Stimulated activated CD8-positive, alpha-beta memory T cell treated with anti-CD3 and anti-CD28 coated beads, Interleukin-12 subunit alpha, Interleukin-12 subunit beta, amount 100 ng/mL, for 24 hours (primary cell): ENCODE results near the gene ILK.

Experiments
- DNase-seq: peaks from one replicate; pipeline ENCODE4 v3.0.0-alpha.2; 2020; ENCODE audit errors: extremely low read depth

ILK gene

DNA sequence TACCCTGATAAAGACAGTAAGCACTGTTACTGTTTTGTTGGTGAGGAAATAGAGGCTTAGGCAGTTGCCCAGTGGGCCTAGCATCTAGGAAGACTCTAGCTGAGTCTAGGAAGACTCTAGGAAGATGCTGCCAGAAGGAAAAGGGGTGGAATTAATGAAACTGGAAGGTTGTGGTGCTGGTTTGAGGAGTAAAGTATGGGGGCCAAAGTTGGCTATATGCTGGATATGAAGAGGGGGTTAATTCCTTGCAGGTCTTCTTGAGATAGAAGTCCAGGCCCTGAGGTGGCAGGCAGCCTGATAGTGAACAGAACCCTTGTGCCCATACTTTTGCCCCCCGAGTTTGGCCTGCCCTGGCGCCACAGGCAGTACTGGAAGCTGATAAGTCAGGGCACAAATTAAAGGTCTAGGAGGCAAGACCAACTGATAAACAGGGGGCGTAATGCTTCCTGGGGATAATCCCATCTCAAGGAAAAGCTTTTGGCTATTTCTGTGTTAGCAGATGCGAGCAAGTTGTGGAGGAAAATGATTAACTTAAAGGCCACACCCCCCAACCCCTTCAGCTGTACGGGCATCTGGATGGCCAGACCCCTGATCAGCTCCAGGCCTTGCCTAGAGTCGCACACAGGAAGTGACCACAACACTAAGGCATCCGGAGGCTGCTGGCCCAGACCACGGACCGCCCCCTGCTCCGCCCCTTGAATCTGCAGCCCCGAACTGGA lies 3.1 kb downstream of the ILK start:
- DNase-seq: no peak

DNA sequence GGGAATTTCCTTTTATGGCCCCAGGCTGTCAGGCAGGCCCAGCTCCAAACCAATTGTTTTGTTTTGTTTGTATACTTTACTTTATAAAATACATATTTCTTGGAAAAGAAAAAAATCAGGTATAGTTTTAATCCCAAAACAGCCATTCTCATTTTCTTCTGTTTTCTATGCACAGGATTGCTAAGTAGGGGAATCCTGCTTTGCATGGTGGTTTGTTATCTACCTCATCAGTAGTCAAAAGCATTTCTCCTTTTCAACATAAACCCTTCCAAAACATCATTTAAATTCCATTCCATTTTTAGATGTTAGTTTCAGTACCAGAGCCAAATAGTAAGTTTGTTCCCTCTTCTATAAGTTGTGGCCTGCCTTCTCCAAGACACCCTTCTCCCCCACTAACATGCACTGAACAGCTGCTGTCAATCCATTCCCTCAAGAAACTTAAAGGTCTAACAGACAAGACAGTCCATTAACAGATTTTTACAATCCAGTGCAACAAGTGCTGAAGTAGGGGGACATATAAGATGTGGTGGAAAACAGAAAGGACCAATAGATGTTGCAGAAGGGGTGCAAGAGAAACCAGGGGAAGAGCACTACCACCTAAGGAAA lies 3.7 kb downstream of the ILK start:
- DNase-seq: no peak

DNA sequence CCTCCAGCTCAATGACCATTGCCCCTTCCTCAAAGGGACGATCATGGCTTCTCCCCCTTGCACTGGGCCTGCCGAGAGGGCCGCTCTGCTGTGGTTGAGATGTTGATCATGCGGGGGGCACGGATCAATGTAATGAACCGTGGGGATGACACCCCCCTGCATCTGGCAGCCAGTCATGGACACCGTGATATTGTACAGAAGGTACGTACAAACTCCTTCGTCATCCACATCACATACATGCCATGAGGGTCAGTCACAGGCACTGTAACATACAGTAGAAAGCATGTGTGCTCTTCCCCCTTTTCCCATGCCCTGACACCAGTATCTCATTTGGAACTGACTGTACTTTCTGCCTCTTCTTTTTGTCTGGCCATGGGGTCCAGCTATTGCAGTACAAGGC lies 4.4 kb downstream of the ILK start:
- DNase-seq: no peak

DNA sequence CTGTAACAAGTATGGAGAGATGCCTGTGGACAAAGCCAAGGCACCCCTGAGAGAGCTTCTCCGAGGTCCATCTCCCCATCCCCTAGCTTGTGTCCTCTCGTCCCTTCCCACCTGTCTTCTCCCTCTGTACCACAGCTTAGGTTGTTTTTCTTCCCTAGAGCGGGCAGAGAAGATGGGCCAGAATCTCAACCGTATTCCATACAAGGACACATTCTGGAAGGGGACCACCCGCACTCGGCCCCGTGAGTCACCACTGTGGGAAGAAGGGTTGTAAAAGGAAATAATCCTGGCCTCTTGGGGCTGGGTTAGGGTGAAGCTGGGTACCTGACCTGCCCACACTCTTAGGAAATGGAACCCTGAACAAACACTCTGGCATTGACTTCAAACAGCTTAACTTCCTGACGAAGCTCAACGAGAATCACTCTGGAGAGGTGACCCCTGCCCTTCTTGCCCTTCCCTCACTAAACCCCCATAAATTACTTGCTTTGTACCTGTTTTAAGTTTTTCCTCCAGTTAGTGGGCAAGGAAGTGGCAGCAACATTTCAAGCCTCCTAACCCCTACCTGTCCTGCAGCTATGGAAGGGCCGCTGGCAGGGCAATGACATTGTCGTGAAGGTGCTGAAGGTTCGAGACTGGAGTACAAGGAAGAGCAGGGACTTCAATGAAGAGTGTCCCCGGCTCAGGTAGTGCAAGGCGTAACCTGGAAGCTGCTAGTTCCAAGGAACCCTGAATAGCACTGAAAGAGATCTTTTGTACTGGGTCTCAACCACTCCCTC lies 5.3 kb downstream of the ILK start:
- no peak for DNase-seq

DNA sequence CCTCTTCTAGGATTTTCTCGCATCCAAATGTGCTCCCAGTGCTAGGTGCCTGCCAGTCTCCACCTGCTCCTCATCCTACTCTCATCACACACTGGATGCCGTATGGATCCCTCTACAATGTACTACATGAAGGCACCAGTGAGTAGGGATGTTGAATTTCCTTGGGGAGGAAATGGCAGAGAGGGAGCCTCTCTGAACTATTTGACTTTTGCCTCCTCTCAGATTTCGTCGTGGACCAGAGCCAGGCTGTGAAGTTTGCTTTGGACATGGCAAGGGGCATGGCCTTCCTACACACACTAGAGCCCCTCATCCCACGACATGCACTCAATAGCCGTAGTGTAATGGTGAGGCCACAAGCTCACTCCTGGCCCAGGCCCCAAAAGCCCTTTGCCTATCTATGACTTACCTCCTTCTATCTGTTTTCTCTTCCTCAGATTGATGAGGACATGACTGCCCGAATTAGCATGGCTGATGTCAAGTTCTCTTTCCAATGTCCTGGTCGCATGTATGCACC lies 6.0 kb downstream of the ILK start:
- DNase-seq: no peak

DNA sequence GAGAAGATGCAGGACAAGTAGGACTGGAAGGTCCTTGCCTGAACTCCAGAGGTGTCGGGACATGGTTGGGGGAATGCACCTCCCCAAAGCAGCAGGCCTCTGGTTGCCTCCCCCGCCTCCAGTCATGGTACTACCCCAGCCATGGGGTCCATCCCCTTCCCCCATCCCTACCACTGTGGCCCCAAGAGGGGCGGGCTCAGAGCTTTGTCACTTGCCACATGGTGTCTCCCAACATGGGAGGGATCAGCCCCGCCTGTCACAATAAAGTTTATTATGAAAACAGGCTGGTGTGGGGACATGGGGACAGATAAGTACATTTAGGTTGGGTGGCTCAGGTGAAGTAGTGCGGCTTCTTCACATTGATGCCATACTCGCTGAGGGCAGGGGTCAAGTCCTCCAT lies 7.0 kb downstream of the ILK start:
- DNase-seq: no peak

DNA sequence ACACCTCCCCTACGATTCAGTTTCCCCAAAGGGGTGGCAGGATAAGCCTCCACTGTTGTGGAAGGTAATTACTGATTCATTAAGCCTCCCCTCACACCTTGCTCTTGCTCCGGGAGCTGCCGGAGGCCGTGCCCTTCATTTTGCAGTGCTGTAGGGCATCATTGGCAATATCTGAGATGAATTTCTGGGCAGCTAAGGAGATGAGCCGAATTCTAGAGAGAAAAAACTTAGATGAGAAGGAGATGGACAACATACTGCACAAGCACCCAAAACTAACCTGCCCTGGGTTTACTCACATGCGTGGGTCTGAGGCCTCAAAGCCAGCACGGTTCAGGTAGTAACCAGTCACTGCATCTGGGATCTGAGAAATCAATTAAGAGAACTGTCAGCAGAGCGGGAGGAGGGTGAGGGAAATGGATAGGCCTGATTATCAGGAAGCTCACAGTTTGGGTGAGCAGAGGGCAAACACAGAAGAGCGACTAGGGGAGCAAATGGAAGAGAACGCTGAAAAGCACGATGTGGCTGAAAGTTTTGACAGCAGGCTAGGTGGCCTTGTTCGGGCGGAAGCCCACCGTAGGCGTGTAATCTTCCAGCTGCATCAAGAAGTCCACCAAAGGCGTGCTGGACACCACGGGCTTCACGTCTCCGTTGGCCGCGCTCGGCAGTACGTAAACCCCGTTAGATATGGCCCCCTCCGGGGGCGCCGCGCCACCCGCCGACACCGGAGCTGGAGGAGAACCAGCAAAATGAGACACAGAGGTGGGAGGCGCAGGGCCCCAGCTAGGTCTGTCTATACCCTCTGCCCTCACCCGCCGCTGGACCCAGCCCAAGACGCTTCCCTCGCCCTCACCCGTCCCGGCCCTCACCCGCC lies 7.8 kb downstream of the ILK start:
- no peak for DNase-seq

DNA sequence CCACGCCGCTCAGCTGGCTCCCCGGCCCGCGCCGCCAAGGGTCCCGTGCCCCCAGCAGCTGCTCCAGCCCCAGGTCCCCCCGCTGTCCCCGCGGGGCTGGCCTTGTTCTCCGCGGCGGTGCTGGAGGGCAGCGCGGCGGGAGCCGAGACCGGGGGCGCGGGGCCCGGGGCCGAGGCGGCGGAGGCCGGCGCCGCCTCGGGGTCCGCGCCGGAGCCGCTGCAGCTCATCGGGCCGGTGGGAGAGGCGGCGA lies 8.3 kb downstream of the ILK start:
- DNase-seq: no peak

DNA sequence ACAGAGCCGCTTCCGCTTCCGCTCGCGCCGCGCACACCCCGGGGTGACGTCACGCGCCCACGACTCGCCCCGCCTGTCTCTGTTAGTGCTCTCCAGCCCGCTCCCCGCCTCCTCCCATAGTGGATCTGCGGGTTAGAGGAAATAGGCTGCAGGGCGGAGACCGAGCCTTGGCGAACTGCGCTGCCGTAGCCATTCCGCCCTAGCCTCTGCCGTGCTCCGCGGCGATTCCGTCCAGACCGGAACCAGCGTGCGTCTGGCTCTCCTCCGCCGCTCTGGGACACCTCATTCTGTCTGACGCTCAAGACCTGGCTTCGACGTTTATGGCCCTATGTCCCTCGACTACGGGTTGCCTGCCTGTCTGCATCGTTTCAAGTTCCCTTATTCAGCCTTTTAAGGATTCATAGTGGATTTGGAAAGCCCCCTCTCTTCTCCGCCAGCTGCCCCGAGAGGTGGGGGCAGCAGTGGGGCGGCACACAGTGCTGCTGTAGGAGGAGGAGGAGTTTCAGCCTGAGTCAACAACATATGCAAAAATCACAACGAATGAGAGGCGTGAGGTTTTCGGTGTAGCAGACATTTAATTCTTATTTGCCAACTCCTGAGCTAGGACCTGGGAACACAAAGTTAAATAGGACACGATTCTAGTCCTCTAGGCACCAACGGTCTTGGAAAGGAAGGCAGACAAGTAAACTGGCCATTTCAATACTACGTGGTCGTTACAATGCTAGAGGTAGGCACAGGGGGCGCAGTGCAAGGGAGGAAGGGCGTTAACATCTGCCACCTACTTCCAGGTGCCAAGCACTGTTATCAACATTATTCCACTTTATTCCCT lies 8.9 kb downstream of the ILK start, which contains the start of gene TAF10:
TSS of gene TAF10 (minus strand) at position 4 of the 829 bp plus-strand sequence. CDS start 27 bp downstream, outside the sequence.
- peak; percentile 88 for DNase-seq

DNA sequence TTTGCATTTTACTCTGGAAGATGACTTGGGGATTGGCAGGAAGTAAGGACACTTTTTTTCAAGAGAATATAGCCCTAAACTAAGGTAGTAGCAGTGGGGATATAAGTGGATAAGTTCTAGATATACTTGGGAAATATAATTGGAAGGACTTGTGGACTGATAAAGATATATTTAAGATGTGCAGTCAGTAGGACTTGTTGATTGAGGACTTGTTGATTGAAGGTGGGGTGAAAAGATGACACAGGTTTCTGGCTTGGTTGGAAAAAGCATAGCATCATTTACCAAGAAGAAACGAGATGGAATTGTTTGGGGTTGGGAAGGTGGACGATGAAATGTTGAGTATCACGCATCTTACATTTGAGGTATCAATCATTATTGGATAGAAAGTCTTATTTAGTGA lies 9.9 kb downstream of the ILK start:
- DNase-seq: no peak

DNA sequence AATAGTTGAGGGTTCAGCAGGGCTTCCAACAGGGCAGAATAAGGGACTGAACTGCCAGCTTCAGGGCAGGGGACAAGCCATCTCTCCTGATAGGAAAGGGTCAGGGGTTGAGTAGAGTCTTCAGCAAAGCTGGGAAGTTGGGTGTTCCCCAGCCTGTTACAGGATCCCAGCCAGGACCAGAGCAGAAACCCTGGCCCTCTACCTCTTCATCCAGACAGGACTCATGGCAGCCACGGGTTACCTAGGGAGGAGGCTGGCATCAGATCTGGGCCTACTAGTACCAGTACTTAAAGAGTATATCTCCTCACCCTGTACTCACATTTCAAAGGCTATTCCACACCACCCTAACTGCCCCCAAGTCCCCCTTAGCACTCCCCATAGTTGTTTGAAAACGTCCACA lies 10.9 kb downstream of the ILK start:
- DNase-seq: no peak

DNA sequence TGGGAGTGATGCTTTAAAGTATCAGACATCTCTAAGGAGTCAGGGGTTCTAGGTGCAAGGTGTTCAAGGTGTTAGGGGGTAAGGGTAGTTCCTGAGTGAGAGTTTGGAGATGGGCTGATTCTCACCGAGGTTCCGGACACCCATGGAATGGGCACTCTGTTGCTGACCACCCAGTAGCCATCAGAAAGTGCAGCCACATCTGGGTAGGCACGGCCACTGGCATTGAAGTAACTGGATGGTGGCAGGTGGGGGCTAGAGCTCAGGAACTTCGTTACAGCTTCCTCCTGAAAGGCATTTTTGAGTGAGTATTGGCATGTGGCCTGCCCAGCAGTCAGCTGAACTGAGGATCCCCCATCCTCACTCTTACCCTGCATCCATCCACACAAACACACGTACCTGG lies 11.5 kb downstream of the ILK start:
- no peak for DNase-seq

DNA sequence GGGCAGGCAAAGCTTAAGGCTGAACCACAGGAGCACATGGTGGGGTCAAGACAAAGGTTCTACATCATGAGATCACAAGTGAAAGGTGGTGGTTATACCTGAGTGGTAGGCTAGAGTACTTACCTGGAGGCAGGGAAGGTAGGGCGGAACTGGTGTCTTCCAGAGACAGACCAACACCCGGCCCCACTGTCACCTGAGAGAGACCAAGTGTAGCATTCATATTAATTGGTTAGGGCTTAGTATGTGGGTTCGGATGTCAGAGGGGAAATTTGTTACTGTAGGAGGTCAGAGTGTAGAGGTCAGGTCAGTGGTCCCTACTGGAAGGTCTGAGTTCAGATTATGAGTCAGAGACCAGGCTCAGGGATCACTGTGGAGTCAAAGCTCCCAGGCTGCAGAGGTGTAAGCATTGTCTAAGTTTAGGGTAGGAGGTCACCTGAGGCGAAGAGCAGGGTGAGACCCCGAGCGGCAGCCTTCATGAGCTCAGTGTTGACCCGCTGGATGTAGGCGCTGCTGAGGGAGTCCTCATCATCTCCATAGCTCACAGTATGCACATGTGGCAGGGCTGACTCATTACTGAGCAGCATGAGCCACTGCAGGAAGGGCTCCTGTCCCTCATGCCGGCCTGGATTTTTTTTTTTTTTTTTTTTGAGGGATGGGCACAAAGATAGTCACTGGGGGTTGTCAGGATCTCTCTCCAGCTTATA lies 12.5 kb downstream of the ILK start:
- no peak for DNase-seq

DNA sequence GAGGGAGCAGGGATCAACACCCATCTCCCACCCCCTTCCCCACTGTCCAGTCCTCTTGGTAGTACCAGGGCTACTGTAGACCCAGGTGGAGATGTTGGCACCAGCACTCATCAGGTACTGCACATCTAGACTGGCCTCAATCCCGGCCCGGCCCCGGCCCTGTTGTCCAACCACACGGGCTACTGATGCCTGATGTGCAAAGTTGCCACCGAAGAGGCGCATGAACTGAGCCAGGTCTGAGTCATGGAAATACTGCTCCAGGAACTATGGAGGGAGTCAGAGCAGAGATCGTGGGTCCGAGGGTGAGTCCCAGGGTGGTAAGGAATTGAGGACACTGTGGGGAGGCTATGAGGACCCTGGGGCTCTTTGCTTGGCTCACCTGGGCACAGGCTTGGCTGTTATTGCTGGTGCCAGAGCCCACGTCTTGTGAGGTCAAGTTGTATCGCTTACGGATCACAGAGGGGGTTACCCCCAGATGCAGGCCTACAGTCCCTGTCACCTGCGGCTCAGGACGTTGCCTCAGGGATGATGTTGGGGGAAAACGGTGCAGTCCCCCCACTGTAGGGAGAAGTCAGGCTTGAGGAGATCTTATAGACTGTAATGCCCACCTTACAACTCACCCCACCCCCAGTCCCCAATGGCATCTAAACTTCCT lies 13.1 kb downstream of the ILK start:
- no peak for DNase-seq

DNA sequence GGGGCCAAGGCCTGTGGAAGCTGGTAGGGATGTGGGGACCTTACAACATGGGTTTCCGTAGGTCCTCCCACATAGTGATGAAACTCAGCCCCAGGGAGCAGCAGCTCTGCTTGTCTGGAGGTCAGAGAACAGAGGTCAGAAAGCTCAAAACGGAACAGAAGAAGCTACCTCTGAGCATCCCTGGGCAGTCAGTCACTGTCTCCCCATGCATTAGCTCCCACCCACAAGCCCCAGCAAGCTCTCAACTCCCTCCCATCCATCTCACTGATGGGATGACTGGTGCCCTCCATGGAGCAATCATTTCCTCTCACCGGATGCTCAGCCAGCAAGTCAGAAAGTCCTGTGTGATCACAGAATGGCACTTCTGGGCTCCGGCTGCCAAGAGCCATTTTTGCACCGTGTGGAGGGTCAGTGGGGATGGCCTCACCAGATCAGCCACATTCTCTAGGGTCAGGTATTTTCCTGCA lies 13.8 kb downstream of the ILK start:
- no peak for DNase-seq

DNA sequence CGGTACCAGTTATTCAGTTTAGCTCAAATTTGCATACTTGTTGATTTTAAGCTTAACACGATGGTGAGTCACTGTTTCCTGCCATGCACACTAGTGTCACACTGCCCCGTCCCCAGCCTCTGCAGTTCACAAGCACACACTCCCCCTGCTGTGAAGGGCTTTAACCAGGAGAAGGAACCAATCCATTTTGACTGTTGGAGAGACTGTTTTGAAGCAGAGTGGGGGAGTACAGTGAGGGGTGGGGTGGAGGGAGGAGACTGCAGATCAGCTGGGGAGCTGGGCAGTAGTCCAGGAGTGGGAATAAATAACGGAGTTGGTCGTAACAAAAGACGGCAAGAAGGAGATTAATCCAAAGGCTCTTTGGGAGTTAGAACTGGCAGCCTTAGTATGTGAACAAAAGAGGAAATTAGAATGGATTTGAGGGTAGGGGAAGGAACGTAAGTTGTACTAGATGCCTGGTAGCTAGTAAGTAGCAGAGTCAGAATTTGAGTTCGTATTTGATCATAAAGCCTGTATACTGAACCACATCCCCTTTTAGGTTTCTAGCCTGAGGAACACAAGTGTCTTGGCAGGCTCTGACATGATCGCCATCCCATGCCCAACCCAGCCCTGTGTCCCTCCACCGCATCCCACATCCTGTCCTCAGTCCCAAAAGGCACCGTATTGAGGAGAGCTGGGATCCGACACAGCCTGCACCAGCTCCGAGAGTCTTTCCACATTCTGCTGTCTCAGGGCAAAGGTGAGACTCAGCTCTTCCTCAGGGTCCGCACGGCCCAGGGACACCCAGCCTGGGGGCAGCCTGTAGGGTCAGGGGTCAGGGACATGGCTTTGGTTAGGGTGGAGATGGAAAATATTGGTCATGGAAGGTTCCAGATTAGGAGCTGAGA lies 14.8 kb downstream of the ILK start:
- no peak for DNase-seq

DNA sequence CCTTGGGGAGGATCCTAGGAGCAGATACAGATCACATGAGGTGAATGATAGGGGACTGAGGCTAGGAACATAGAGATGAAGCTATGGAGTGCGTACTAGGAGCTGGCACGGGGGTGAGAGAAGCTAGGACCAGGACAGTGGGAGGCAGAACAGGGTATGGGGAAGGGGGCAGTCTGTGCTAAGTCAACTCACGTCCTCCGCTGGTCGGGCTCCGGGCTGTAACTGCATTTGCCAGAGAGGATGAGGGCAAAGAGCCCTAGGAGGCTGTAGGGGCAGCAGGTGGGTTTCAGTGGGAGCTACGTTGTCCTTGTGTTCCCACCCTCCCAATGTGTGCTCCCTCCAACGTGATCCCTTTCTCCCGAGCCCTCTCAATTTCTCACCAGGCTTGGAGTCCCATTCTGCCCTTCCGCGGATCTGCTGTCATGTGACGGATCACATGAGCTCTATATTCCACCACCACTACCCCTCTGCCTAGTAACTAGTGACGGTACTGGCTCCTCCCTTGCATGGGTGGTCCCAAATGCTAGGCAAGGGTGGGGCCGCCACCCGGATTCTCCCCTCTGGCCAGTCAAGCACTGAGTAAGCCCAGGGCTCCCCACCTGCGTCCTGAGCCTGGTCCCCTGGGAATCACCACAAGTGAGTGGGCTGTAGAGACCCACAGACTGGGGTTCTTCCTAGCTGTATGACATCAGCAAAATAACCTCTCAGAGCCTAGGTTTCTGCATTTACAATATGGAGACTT lies 15.6 kb downstream of the ILK start, which contains the start of gene TPP1:
TSS of gene TPP1 (minus strand) at position 419 of the 742 bp plus-strand sequence. CDS start at position 397, 22 bp downstream.
- DNase-seq: peak; percentile 68

DNA sequence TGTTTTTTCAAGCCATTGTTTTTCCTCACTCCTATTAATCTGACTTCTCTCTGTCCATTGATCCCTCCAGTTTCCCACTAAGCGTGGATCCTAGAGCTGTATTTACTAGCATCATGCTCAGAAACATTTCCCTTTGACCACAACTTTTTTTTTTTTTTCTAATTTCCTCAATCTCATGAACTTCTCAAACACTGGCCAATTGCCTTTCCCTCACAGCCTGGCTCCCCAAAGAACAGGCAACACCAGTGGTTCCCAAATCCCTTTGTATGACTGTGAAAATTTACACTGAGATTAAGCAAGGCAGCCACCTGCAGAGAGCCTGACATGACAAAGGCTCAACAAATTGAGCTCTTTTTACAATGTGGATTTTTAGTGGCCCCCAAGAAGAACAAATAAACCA lies 17.1 kb downstream of the ILK start:
- DNase-seq: no peak
